ENCODE data around the gene DCHS1.

- no peak for TF ChIP-seq CTCF (IDR thresholded peaks at IDR 0.05)
- no peak for TF ChIP-seq POLR2A (IDR thresholded peaks at IDR 0.05)
These were observed 2.5 kb downstream of the DCHS1 start for GRCh38 chr11:6653097-6653496.
